Measurements from ENCODE around the gene A3GALT2. TPM values are rescaled to one million over a fixed set of nuclear protein-coding genes. Genes with fewer than 3 reads are reported as not detected.

The A3GALT2 gene
- total RNA-seq, 1 donor from 2014 or later: not detected

DNA sequence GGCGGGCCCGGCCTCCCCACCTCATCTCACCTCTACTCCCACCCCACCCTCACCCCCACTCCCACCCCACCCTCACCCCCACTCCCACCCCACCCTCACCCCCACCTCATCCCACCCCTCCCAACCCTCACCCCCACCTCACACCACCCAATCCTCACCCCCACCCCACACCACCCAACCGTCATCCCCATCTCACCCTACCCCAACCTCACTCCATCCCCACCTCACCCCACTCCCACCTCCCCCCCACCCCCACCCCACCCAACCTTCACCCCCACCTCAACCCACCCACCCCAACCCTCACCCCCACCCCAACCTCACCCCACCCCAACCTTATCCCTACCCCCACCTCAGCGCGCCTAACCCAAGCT lies 13.4 kb downstream of the A3GALT2 start:
- no peaks in the 10 kb centered on the region for H3K9me3 ChIP-seq (ENCODE audit: control insufficient read depth in 3 of 3, low read length in 3 of 3)
- H3K4me1 ChIP-seq (ENCODE audit: control insufficient read depth in 3 of 3, insufficient read depth in 3 of 3, low read length in 3 of 3): peaks cover 4 to 8% (median 5%) of the 10 kb centered on the region in 3 donors
- no peak overlapping the region for H3K4me3 ChIP-seq (ENCODE audit: low read length in 3 of 3)
- no peak overlapping the region for H3K9ac ChIP-seq (ENCODE audit: low read depth in 1 of 3, low read length in 3 of 3)
- peaks cover 4 to 14% (median 5%) of the 10 kb centered on the region in 3 donors for H3K27me3 ChIP-seq (ENCODE audit: control insufficient read depth in 3 of 3, insufficient read depth in 3 of 3, low read length in 3 of 3)
- H3K27ac ChIP-seq (ENCODE audit: low read depth, low read length): no peak overlapping the region
- no peaks in the 10 kb centered on the region for H3K36me3 ChIP-seq (ENCODE audit: control insufficient read depth in 3 of 3, insufficient read depth in 3 of 3, low read length in 3 of 3)

DNA sequence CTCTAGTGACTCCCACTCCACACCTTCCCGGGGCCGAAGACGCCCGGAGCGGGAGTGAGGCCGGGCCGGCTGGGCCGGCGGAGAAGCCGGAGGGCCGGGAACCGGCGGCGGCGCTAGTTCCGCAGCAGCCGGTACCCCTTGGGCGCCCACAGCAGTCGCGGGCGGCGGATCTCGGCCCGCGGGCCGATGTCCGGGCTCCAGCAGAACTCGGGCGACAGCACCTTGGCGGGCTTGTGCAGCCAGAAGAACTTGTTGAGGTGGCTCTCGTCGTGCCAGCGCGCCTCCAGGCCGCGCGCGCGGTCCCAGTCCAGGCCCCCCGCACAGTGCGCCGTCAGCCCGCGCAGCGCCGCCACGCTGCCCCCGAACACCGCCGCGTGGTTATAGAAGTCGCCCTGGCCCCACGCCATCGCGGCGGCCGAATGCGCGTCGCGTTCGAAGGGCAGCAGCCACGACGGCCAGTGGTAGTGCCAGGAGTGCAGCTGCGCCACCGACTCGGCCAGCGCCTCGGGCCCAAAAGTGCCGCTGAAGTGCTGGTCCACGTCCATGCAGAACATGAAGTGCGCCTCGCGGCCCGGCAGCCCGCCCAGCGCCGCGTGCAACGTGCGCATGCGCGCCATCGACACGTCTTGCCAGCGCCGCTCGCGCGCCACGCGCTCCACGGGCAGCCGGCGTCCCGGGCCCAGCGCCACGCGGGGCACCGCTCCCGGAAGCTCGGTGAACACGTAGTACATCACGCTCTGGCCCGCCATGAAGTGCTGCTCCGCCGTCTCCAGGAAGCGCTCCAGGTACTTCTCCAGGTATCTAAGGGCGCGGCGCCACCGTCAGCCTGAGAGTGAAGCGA lies 14.0 kb downstream of the A3GALT2 start:
- H3K27ac ChIP-seq (ENCODE audit: low read depth, low read length): no peak overlapping the region
- peak overlapping the region in 1 of 3 donors; percentile 25 for H3K9ac ChIP-seq (ENCODE audit: low read depth in 1 of 3, low read length in 3 of 3)
- H3K4me3 ChIP-seq (ENCODE audit: low read length in 3 of 3): peak overlapping the region in 2 of 3 donors; percentile 52 to 64
- peaks cover 4 to 14% (median 5%) of the 10 kb centered on the region in 3 donors for H3K27me3 ChIP-seq (ENCODE audit: control insufficient read depth in 3 of 3, insufficient read depth in 3 of 3, low read length in 3 of 3)
- H3K36me3 ChIP-seq (ENCODE audit: control insufficient read depth in 3 of 3, insufficient read depth in 3 of 3, low read length in 3 of 3): no peaks in the 10 kb centered on the region
- H3K9me3 ChIP-seq (ENCODE audit: control insufficient read depth in 3 of 3, low read length in 3 of 3): no peaks in the 10 kb centered on the region
- peaks cover 4 to 8% (median 5%) of the 10 kb centered on the region in 3 donors for H3K4me1 ChIP-seq (ENCODE audit: control insufficient read depth in 3 of 3, insufficient read depth in 3 of 3, low read length in 3 of 3)

DNA sequence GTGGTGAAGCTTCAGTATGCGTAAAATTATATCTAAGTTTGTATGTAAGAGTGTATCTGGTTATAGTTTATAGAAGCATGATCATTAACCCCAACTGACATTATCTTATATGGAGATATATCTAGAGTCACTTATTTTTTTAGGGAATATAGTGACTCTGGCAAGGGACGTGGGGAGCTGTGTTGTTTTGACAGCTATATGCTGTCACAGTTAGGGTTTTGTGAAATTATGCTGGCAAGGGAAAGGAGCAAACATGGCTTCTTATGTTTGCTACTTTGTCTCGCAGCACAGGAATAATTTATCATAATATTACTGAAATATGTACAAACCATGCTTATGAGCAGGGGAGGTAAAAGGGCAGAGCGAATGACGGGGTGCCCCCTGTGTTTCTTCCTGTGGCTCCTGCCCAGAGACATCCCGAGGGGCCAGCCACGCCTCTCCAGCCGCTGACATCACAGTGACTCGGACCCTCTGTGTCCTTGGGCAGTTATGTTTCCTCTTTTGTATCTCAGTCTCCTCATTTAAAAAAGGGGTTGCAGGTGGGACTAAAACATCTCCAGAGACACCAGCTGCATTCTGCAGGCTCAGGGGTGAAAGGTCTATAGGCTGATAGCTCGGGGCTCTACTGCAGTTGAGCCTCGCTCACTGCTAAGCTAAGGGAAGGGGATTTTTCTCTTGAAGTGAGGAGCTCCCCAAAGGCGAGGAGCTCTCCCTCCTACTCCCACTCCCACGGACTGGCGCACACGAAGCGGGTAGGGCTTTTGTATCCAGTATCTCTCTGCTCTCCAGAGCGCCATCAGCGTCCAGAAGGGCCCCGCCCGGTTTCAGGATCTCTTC lies 14.9 kb downstream of the A3GALT2 start:
- no peak overlapping the region for H3K4me3 ChIP-seq (ENCODE audit: low read length in 3 of 3)
- no peak overlapping the region for H3K9ac ChIP-seq (ENCODE audit: low read depth in 1 of 3, low read length in 3 of 3)
- no peak overlapping the region for H3K27ac ChIP-seq (ENCODE audit: low read depth, low read length)

DNA sequence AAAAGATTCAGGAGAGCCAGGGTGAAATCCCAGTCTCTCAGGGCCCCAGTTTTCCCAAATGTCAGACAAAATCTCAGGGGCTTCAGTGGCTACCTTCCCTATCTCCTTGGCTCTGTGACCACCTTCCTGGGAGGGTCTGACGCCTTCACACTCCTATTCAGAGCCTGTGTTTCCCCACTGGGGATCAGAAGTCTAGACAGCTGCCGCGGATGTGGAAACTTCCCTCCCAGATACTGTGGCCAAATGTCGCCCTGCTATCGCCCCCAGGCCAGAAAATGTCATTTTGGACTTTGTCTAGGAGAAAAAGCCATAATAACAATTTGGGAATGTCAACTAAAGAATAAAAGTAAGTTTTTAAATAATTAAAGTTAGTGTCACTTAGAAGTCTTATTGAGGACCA lies 15.9 kb downstream of the A3GALT2 start:
- no peak overlapping the region for H3K27ac ChIP-seq (ENCODE audit: low read depth, low read length)
- H3K9me3 ChIP-seq (ENCODE audit: control insufficient read depth in 3 of 3, low read length in 3 of 3): no peaks in the 10 kb centered on the region
- H3K4me3 ChIP-seq (ENCODE audit: low read length in 3 of 3): no peak overlapping the region
- peaks cover 4 to 14% (median 5%) of the 10 kb centered on the region in 3 donors for H3K27me3 ChIP-seq (ENCODE audit: control insufficient read depth in 3 of 3, insufficient read depth in 3 of 3, low read length in 3 of 3)
- no peak overlapping the region for H3K9ac ChIP-seq (ENCODE audit: low read depth in 1 of 3, low read length in 3 of 3)
- H3K4me1 ChIP-seq (ENCODE audit: control insufficient read depth in 3 of 3, insufficient read depth in 3 of 3, low read length in 3 of 3): peaks cover 8 to 12% (median 11%) of the 10 kb centered on the region in 3 donors
- H3K36me3 ChIP-seq (ENCODE audit: control insufficient read depth in 3 of 3, insufficient read depth in 3 of 3, low read length in 3 of 3): no peaks in the 10 kb centered on the region

More for the DNA sequence above, 14.9 kb downstream of the A3GALT2 start:
- Histone ChIP-seq H3K27me3 (ENCODE audit: control insufficient read depth in 3 of 3, insufficient read depth in 3 of 3, low read length in 3 of 3) (peaks cover 4 to 14% (median 5%) of the 10 kb centered on the region in 3 donors), H3K36me3 (ENCODE audit: control insufficient read depth in 3 of 3, insufficient read depth in 3 of 3, low read length in 3 of 3) (no peaks in the 10 kb centered on the region), H3K4me1 (ENCODE audit: control insufficient read depth in 3 of 3, insufficient read depth in 3 of 3, low read length in 3 of 3) (peaks cover 5 to 8% (median 5%) of the 10 kb centered on the region in 3 donors), H3K9me3 (ENCODE audit: control insufficient read depth in 3 of 3, low read length in 3 of 3) (no peaks in the 10 kb centered on the region)

DNA sequence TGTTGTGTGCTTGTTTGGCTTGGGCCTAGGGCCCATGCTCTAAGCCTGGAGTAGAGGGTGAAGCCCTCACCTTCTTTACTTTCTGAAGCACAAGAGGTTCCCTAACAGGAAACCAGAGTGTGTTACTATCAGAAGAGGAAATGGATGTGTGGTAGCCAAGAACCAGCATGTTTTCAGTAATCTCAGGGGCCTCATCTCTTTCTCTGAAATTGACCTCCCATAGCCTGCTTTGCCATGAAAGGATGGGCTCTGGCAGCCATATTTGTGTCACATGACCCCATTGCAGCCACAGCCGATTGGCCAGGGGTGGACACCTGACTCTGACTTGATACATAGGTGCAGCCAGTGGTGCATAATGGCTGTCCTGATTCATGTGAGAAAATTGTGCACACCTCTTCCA lies 18.6 kb downstream of the A3GALT2 start:
- Histone ChIP-seq H3K27me3 (ENCODE audit: control insufficient read depth in 3 of 3, insufficient read depth in 3 of 3, low read length in 3 of 3) (peaks cover 4 to 14% (median 5%) of the 10 kb centered on the region in 3 donors), H3K27ac (ENCODE audit: low read depth, low read length) (no peak overlapping the region)

DNA sequence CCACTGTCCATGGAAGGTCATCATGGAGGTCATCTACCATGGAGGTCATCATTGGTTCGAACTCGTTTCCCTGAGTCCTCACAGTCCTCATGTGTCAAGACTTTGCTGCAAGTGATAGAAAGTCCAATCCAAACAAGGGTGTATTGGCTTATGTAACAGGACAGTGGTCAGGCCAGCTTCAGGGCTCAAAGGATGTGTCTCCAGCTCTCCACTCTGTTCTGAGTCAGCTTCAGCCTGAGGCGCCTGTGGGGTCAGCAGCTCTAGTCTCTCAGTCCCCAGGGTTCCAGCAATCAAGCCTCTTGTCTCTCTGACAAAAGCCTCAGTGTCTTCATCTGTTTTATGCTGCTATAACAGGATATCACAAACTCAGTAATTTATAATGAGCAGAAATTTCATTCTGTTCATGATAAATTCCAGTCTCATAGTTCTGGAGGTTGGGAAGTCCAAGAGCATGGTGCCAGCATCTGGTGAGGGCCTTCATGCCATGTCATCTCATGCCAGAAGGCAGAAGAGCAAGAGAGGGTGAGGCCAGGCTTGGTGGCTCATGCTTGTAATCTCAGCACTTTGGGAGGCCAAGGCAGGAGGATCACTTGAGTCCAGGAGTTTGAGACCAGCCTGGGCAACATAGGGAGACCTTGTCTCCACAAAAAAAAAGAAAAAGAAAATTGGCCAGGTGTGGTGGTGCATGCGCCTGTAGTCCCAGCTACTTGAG lies 19.5 kb downstream of the A3GALT2 start:
- Histone ChIP-seq H3K27ac (ENCODE audit: low read depth, low read length) (no peak overlapping the region), H3K9ac (ENCODE audit: low read depth in 1 of 3, low read length in 3 of 3) (no peak overlapping the region), H3K27me3 (ENCODE audit: control insufficient read depth in 3 of 3, insufficient read depth in 3 of 3, low read length in 3 of 3) (peaks cover 0 to 7% (median 0%) of the 10 kb centered on the region in 3 donors), H3K4me3 (ENCODE audit: low read length in 3 of 3) (no peak overlapping the region), H3K36me3 (ENCODE audit: control insufficient read depth in 3 of 3, insufficient read depth in 3 of 3, low read length in 3 of 3) (peaks cover 3 to 19% (median 13%) of the 10 kb centered on the region in 3 donors), H3K4me1 (ENCODE audit: control insufficient read depth in 3 of 3, insufficient read depth in 3 of 3, low read length in 3 of 3) (peaks cover 3 to 14% (median 11%) of the 10 kb centered on the region in 3 donors), H3K9me3 (ENCODE audit: control insufficient read depth in 3 of 3, low read length in 3 of 3) (no peaks in the 10 kb centered on the region)

More for the DNA sequence above, 18.6 kb downstream of the A3GALT2 start:
- Histone ChIP-seq H3K9me3 (ENCODE audit: control insufficient read depth in 3 of 3, low read length in 3 of 3) (no peaks in the 10 kb centered on the region), H3K4me3 (ENCODE audit: low read length in 3 of 3) (no peak overlapping the region), H3K4me1 (ENCODE audit: control insufficient read depth in 3 of 3, insufficient read depth in 3 of 3, low read length in 3 of 3) (peaks cover 8 to 19% (median 14%) of the 10 kb centered on the region in 3 donors), H3K36me3 (ENCODE audit: control insufficient read depth in 3 of 3, insufficient read depth in 3 of 3, low read length in 3 of 3) (peaks cover 3 to 16% (median 12%) of the 10 kb centered on the region in 3 donors), H3K9ac (ENCODE audit: low read depth in 1 of 3, low read length in 3 of 3) (no peak overlapping the region)

DNA sequence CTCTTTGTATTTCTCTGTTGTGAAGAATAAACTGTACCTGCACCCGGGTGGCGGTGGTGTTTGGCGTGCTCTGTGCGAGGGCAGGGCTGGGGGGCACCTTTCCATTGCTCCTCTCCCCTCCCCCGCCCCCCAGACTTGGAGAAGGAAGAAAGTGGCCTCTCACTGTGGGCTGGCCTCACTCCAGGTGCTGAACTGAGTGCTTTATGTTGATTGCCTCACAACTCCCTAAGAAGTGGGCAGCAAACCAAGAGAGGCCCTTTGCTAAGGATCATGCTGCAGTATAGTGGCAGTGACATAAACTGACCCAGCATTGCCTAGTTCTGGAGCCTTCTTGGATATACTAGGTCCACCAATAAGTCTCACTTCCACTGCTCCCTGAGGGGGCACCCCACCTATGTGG lies 20.2 kb downstream of the A3GALT2 start:
- Histone ChIP-seq H3K4me3 (ENCODE audit: low read length in 3 of 3) (no peak overlapping the region), H3K36me3 (ENCODE audit: control insufficient read depth in 3 of 3, insufficient read depth in 3 of 3, low read length in 3 of 3) (peaks cover 5 to 24% (median 20%) of the 10 kb centered on the region in 3 donors), H3K27me3 (ENCODE audit: control insufficient read depth in 3 of 3, insufficient read depth in 3 of 3, low read length in 3 of 3) (peaks cover 0 to 3% (median 0%) of the 10 kb centered on the region in 3 donors), H3K27ac (ENCODE audit: low read depth, low read length) (no peak overlapping the region), H3K9me3 (ENCODE audit: control insufficient read depth in 3 of 3, low read length in 3 of 3) (no peaks in the 10 kb centered on the region), H3K4me1 (ENCODE audit: control insufficient read depth in 3 of 3, insufficient read depth in 3 of 3, low read length in 3 of 3) (peaks cover 0 to 18% (median 13%) of the 10 kb centered on the region in 3 donors), H3K9ac (ENCODE audit: low read depth in 1 of 3, low read length in 3 of 3) (no peak overlapping the region)

DNA sequence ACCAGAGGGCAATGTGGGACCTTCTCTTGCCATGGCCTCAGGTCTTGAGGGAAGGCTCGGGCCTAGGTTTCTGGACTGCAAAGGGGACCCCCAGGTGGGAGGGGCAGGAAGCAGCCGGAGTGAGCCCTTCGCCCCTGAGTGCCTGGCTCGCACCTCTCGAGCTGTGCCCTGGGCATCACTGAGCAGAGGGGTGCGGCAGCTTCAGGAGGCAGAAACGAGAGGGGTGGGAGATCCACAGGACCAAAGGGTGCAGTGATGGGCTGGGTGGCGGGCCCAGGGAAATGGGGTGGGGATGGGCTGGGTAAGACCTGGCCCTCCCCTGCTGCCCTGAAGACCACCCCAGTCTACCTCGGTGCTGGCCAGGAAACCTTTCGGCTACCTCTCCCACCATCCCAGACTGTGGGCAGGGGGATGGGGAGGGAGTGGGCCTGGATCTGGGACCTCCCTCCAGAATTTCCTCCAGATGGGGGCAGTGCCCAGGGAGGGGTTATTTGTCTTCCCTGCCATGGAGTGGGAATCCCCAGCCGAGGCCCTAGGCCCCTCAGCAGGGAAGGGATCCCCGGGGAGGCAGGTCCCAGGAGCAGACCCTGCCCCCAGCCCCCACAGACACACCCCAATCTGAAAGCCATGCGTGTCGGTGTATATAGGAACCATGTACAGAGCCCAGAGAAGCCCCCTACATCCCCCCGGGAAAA lies 21.3 kb downstream of the A3GALT2 start:
- no peak overlapping the region for H3K9ac ChIP-seq (ENCODE audit: low read depth in 1 of 3, low read length in 3 of 3)
- H3K4me1 ChIP-seq (ENCODE audit: control insufficient read depth in 3 of 3, insufficient read depth in 3 of 3, low read length in 3 of 3): peaks cover 0 to 19% (median 15%) of the 10 kb centered on the region in 3 donors
- H3K9me3 ChIP-seq (ENCODE audit: control insufficient read depth in 3 of 3, low read length in 3 of 3): no peaks in the 10 kb centered on the region
- no peak overlapping the region for H3K27ac ChIP-seq (ENCODE audit: low read depth, low read length)
- peaks cover 6 to 28% (median 24%) of the 10 kb centered on the region in 3 donors for H3K36me3 ChIP-seq (ENCODE audit: control insufficient read depth in 3 of 3, insufficient read depth in 3 of 3, low read length in 3 of 3)
- H3K4me3 ChIP-seq (ENCODE audit: low read length in 3 of 3): no peak overlapping the region
- H3K27me3 ChIP-seq (ENCODE audit: control insufficient read depth in 3 of 3, insufficient read depth in 3 of 3, low read length in 3 of 3): no peaks in the 10 kb centered on the region
